DOHH2 (cell line): ENCODE data around the gene COL4A4.

ENCODE experiments used
- CTCF ChIP-seq: fragments of 200-600 bp; sonication (generic); IDR thresholded peaks from one replicate; pipeline ENCODE4 v1.5.1; 2014; ENCODE audit warnings: antibody characterized with exemption, mild to moderate bottlenecking, low read depth, low read length; ENCODE audit not compliant: poor library complexity, severe bottlenecking
- EZH2phosphoT487 ChIP-seq: fragments of 200-600 bp; sonication (generic); IDR thresholded peaks from 2 replicates; pipeline ENCODE4 v1.6.1; 2017; ENCODE audit warnings: borderline replicate concordance, mild to moderate bottlenecking, antibody characterized with exemption, low read length, moderate library complexity, mixed read lengths

- TF ChIP-seq CTCF, result no peak
- TF ChIP-seq EZH2phosphoT487, result no peak
Observed at GRCh38 chr2:227123697-227124096, 40.3 kb downstream of the COL4A4 start.
